ENCODE measurements around the gene NDRG4. TPM values are rescaled to one million over a fixed set of nuclear protein-coding genes. Genes with fewer than 3 reads are reported as not detected.

Gene NDRG4
- polyA plus RNA-seq, 1 of the 3 experiments (the other 2 are of a cell fraction), result 52.0 TPM

GRCh38 chr16:58503166-58503862 is 3.4 kb downstream of the NDRG4 start (continued):
- TF ChIP-seq RXRA (IDR thresholded peaks at IDR 0.05; ENCODE audit: borderline replicate concordance, low read depth) (no peak), POLR2AphosphoS5 (IDR thresholded peaks at IDR 0.05; ENCODE audit: low read depth, low read length) (no peak), REST (IDR thresholded peaks at IDR 0.05; ENCODE audit: low read depth, low read length) (no peak), RAD21 (IDR thresholded peaks at IDR 0.05; ENCODE audit: low read length) (no peak)

GRCh38 chr16:58503863-58504688 is 4.1 kb downstream of the NDRG4 start:
- Histone ChIP-seq H3F3A (replicated peaks; ENCODE audit: insufficient read depth) (no peaks in the 10 kb centered on the region), H3K4me1 (ENCODE audit: control insufficient read depth in 1 of 2, insufficient read depth in 2 of 2, low read depth in 1 of 2, low read length in 1 of 2) (peaks cover 4 to 22% of the 10 kb centered on the region in 2 experiments; a peak in 2 of 4 replicates), H3K4me3 (ENCODE audit: low read depth in 2 of 2, low read length in 1 of 2) (no peak overlapping the region), H3K9me2 (no peaks in the 10 kb centered on the region), H4K20me1 (ENCODE audit: insufficient read depth) (no peaks in the 10 kb centered on the region), H3K9ac (no peak overlapping the region), H3K27me3 (ENCODE audit: insufficient read depth) (no peaks in the 10 kb centered on the region), H3K4me2 (no peak overlapping the region), H3K36me3 (replicated peaks in 1 of 2; ENCODE audit: control insufficient read depth in 1 of 2, insufficient read depth in 2 of 2, low read length in 1 of 2) (peaks cover 0 to 25% of the 10 kb centered on the region in 2 experiments), H3K27ac (ENCODE audit: low read depth in 2 of 2, low read length in 1 of 2) (no peak overlapping the region), H3K79me2 (ENCODE audit: insufficient read depth) (peaks cover 8% of the 10 kb centered on the region; the same call in 1 of the 2 replicates), H2AFZ (ENCODE audit: low read depth) (no peak overlapping the region), H3K9me3 (no peaks in the 10 kb centered on the region)
- CTCF ChIA-PET, result no interaction called here
- DNase-seq, result no peak
- 95% methylated on average over 14 of the region's 21 CpGs for WGBS (ENCODE audit: low lambda C conversion rate)
- TF ChIP-seq NFIC (IDR thresholded peaks at IDR 0.05; ENCODE audit: borderline replicate concordance) (no peak), RAD21 (IDR thresholded peaks at IDR 0.05; ENCODE audit: low read length) (no peak), TAF1 (IDR thresholded peaks at IDR 0.05; ENCODE audit: borderline replicate concordance, low read depth, low read length) (no peak)
- POLR2A ChIA-PET, result no interaction called here

Data from SK-N-SH (cell line).